ENCODE data around the gene NOC2L.
A peak's percentile ranks its signal among the peaks of the same experiment; 100 is the strongest.

The NOC2L gene

DNA sequence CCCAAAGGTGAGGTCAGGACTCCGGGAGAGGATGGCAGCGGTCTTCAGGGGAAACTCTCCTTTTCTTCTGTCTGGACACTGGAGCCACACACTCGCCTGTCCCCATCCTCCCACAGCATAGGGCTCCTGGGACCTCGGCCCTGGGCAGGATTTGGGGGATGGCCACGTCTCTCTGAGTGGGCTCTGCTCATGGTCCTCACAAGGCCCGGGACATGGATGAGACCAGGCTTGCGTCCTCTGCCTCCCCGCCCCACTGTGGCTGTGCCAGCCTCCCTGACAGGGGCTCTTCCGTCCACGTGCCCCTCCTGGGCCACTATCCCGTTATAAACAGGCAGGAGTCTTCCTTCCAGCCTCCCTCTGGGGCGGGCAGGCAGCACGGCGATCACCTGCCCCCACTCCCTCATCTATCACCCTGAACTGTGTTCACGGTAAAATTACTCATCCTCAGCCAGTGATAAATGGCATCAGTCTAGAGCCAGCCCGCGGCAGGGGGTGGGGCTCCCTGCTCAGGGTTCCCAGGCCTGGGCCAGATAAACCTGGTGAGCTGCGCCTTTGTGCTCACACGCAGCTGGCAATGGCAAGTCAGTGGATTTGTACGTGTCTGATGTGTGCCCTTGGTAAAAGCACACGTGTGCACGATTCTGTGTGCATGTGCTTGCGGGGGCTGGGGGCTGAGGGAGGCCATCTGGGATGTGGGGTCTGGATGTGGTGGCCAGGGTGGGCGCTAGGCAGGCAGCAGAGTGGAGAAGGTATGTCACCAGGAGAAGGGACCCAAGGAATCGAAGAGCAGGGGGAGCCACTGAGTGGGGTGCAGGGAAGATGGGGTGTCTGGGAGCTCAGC lies 48.0 kb downstream of the NOC2L start:
- H3K4me1 ChIP-seq, result peaks cover 0 to 25% (median 19%) of the 10 kb centered on the region in 4 donors
- no peak for DNase-seq
- TF ChIP-seq, protein P1, sequence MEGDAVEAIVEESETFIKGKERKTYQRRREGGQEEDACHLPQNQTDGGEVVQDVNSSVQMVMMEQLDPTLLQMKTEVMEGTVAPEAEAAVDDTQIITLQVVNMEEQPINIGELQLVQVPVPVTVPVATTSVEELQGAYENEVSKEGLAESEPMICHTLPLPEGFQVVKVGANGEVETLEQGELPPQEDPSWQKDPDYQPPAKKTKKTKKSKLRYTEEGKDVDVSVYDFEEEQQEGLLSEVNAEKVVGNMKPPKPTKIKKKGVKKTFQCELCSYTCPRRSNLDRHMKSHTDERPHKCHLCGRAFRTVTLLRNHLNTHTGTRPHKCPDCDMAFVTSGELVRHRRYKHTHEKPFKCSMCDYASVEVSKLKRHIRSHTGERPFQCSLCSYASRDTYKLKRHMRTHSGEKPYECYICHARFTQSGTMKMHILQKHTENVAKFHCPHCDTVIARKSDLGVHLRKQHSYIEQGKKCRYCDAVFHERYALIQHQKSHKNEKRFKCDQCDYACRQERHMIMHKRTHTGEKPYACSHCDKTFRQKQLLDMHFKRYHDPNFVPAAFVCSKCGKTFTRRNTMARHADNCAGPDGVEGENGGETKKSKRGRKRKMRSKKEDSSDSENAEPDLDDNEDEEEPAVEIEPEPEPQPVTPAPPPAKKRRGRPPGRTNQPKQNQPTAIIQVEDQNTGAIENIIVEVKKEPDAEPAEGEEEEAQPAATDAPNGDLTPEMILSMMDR (IDR thresholded peaks at IDR 0.05), result no peak
- intact Hi-C loops (cut with DNase I; ENCODE audit: low total_unique reads), result no loop called here
- H3K4me3 ChIP-seq, result no peak overlapping the region
- H3K27me3 ChIP-seq, result peaks cover 0 to 57% of the 10 kb centered on the region in 2 donors
- H3K36me3 ChIP-seq, result no peaks in the 10 kb centered on the region
- no peak overlapping the region for H3K27ac ChIP-seq
- no peaks in the 10 kb centered on the region for H3K9me3 ChIP-seq

DNA sequence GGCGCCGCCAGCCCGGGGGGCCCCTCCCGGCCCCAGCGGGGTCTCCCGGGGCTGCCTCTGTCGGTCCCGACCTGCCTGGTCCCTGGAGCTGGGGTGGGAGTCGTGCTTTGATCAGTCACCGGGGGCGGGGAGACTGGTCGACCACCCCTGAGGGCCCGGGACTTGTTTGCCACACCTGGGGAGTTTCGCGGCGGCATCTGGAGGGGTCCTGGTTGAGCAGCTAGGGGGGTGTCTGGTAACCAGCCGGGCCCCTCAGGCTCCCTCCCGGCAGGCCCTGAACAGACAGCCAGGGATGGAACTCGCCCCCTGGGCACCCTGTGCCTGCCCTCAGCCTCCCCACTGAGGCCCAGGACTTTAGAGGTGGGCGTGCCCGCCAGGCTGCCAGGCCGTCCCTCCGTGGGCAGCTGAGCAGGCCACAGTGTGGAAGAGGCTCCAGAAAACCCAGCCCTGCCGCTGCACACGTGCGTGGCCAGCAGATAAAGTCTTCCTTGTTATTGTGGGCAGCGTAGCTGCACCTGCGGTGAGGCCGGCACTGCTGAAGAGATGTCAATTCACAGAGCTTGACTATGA lies 48.7 kb downstream of the NOC2L start:
- Histone ChIP-seq H3K27ac (no peak overlapping the region), H3K4me3 (peak overlapping the region; percentile 19 to 32), H3K36me3 (no peaks in the 10 kb centered on the region), H3K9me3 (no peaks in the 10 kb centered on the region), H3K27me3 (peaks cover 0 to 50% of the 10 kb centered on the region in 2 donors), H3K4me1 (peaks cover 0 to 28% (median 23%) of the 10 kb centered on the region in 4 donors)
- intact Hi-C loops (cut with DNase I; ENCODE audit: low total_unique reads), result no loop called here
- peak in 1 of 2 donors; percentile 17 for DNase-seq
- TF ChIP-seq, protein P1 (IDR thresholded peaks at IDR 0.05), result no peak

DNA sequence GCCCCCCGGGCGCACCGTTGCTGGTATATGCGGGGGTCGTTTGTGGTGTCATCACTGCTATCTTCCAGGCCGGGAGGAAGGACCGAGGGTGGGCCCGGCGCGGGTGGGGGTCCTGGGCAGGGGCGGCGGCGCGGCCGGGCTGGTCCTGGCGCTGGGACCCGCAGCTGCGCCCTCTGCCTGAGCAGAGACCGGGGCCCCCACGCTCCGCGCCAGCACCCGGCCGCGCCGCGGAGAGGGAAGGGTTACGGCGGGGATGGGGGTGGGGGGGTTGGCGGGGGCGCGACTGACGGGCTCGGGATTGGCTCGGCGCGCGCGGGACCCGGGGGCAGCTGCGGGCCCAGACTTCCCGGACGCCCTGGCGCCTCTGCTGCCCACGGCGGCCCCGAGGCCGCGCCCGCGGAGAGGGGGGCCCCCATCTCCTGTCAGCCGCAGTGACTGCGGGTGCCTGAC lies 49.2 kb downstream of the NOC2L start:
- Histone ChIP-seq H3K27ac (no peak overlapping the region), H3K36me3 (no peaks in the 10 kb centered on the region), H3K4me1 (peaks cover 0 to 33% (median 27%) of the 10 kb centered on the region in 4 donors), H3K9me3 (no peaks in the 10 kb centered on the region), H3K4me3 (peak overlapping the region; percentile 19 to 32), H3K27me3 (peaks cover 0 to 48% of the 10 kb centered on the region in 2 donors)
- DNase-seq, result no peak
- intact Hi-C loops (cut with DNase I; ENCODE audit: low total_unique reads), result loop anchor here (5.0 kb wide), 1 partner anchor 52 kb away; the partner anchor contains the start of gene KLHL17
- TF ChIP-seq, protein P1 (IDR thresholded peaks at IDR 0.05), result no peak

DNA sequence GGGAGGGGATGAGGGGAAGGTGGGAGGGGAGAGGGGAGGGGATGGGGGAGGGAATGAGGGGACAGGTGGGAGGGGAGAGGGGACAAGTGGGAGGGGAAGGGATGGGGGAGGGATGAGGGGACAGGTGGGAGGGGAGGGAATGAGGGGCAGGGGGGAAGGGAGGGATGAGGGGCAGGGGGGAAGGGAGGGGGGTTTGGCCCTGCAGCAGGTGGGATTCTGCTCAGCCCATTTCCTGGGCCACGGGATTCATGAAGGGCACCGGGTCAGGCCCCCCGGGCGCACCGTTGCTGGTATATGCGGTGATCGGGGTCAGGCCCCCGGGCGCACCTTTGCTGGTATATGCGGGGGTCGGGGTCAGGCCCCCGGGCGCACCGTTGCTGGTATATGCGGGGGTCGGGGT lies 50.4 kb downstream of the NOC2L start:
- TF ChIP-seq, protein P1 (IDR thresholded peaks at IDR 0.05), result no peak
- Histone ChIP-seq H3K4me3 (no peak overlapping the region), H3K9me3 (no peaks in the 10 kb centered on the region), H3K27me3 (peaks cover 0 to 38% of the 10 kb centered on the region in 2 donors), H3K27ac (no peak overlapping the region), H3K36me3 (no peaks in the 10 kb centered on the region), H3K4me1 (peaks cover 0 to 42% (median 33%) of the 10 kb centered on the region in 4 donors)
- DNase-seq, result no peak
- intact Hi-C loops (cut with DNase I; ENCODE audit: low total_unique reads), result loop anchor here (5.0 kb wide), 1 partner anchor 54 kb away; the partner anchor contains the start of gene KLHL17

DNA sequence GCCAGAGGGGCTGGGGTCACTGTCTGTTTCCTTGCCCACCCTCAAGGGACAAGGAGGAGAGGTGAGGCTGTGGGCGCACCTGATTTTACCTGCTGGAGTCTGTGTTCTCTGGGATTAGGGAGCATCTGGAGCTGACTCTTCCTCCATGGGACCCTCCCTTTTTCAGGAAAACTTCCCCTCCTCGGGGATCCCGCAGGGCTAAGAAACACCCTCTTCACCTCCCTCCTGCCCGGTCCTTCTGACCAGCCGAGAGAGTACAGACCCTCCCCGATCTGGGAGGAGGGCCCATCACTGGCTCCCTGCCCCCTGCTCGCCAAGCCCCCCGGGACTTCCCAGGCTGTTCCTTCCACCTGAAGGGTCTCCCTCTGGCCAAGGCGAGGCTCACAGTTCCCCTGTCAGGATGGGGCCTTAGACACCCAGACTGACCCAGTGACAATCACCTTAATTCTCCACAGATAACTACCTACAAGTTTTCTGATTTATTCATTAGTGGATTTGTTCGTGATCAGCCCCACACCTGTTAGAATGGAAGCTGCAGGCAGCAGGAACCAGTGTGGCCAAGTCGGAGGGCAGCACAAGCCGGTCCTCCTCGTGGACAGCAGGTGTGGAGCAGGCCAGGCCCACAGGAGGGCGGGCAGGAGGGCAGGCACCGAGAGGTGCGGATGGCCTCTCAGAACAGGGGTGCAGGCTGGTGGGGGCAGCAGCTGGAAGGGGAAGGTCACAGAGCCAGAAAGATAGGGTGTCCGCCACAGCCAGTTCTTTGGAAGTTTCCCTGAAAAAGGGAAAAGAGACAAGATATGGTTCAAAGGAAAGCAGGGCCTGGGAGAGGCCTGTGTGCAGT lies 51.2 kb downstream of the NOC2L start:
- Histone ChIP-seq H3K27ac (no peak overlapping the region), H3K4me3 (no peak overlapping the region), H3K36me3 (no peaks in the 10 kb centered on the region), H3K4me1 (peaks cover 0 to 42% (median 33%) of the 10 kb centered on the region in 4 donors), H3K27me3 (peaks cover 0 to 32% of the 10 kb centered on the region in 2 donors), H3K9me3 (no peaks in the 10 kb centered on the region)
- TF ChIP-seq, protein P1 (IDR thresholded peaks at IDR 0.05), result no peak
- intact Hi-C loops (cut with DNase I; ENCODE audit: low total_unique reads), result loop anchor here (5.0 kb wide), 1 partner anchor 54 kb away; the partner anchor contains the start of gene KLHL17
- no peak for DNase-seq
